Retinal pigment epithelial cell (primary cell): ENCODE measurements around the gene PLD3.
A peak's percentile ranks its signal among the peaks of the same experiment; 100 is the strongest.

Experiments
- DNase-seq: peaks from one replicate; pipeline ENCODE4 v3.0.0-alpha.2; 2010; ENCODE audit warnings: low read depth
- H3K4me3 ChIP-seq: 2 replicates; pipeline ENCODE4 v1.5.1; 2011; ENCODE audit warnings: mild to moderate bottlenecking, low read length, control low read depth, moderate library complexity
- CTCF ChIP-seq: conservative IDR thresholded peaks from 2 replicates; pipeline ENCODE4 v1.5.1; 2011; ENCODE audit warnings: low read depth, low read length, control low read depth, inconsistent platforms

PLD3 gene

DNA sequence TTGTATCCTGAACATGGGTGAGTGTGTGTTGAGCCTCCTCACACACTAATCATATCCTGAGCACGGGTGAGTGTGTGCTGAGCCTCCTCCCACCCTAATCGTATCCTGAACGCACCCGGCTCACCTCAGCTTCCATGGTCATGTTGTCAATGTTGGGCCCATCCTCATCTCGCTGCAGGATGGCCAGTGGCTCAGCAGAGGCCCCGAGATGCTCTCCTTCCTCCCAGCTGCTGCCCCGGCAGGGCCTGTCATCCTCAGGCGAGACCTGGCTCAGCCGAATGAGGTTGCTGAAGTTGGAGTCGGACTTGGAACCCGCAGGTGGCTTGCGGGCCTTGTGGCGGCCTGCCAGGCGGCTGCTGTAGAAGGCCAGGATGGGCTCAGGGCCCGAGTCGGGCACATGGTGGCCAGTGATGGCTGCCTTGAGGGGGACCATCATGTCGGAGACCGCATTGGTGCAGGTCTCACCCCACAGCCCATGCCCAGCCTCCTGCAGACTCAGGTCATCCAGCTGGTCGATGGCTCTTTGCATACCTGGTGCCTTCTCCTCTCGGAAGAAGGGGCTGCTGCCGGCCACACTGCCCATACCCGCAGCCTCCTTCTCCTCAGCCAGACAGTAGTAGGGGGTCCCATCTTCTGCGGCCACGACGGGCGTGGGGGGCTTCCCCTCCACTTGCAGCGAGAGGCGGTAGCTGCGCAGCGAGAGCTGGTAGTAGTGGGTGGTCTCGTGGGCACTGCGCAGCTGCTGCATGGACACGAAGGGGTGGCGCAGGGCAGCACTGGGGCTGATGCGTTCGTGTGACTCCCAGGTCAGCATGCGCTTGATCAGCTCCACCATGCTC lies 31.9 kb downstream of the PLD3 start:
- DNase-seq: no peak
- no peak for TF ChIP-seq CTCF
- no peak overlapping the region for H3K4me3 ChIP-seq

DNA sequence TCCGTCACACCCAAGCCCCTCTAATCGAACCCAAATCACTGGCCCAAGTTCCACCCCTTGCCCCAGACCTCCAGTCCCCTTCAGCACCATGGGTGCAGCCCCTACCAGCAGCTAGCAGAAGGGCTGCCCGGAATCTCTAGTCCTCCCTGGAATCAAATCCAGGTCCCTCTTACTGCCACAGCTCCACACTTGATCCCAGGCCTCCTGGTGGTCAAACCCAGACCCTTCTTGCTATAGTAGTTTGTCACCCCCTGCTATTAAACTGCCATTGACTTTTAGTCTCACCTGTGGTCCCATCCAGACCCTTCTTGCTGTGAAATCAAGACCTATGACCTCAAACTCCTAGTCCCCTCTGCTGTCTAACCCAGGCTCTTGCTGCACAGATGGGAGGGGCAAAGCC lies 32.8 kb downstream of the PLD3 start:
- H3K4me3 ChIP-seq: no peak overlapping the region
- DNase-seq: no peak
- TF ChIP-seq CTCF: peak; percentile 25

DNA sequence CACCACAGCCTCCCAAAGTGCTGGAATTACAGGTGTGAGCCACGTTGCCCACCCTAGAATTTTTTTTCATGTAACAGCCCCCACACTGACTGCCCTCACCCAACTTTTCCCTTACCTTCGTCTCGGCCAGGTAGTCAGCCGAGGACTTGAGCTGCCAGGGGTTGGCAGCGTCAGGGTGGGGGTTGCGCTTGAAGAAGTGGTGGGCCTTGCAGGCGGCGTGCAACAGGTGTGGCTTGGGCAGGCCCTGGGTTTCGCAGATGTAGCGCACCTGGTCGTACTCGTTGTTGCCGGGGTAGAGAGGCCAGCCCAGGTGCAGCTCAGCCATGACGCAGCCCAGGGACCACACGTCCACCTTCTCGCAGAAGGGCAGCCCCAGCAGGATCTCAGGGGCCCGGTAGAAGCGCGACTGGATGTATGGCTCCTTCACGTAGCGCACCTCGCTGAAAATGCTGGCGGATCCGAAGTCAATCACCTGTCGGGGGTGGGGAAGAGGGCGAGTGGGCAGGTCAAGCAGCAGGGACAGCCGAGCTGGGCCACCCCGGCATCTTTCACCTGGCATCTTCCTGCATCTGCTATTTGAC lies 35.3 kb downstream of the PLD3 start:
- H3K4me3 ChIP-seq: no peak overlapping the region
- DNase-seq: no peak
- no peak for TF ChIP-seq CTCF

DNA sequence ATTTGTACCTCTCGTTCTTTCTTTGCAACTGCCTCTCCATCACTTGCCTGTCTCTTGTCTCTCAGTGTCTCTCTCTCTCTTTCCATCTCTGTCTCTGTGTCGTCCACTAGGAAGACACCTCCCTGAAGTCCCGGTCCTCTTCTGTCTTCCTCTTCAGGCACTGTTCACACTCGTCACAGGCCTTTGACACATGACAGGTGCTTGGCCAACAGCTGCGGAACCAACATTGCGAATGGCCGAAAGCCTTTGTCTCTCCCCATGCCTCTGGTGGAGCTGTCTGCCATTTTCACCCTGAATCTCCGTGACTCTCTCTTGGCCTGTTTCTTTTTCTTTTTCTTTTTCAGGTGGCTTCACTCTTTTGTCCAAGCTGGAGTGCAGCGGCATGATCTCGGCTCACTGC lies 38.7 kb downstream of the PLD3 start:
- no peak for TF ChIP-seq CTCF
- no peak overlapping the region for H3K4me3 ChIP-seq
- DNase-seq: no peak

- DNase-seq: no peak
- no peak overlapping the region for H3K4me3 ChIP-seq
- TF ChIP-seq CTCF: no peak
Measured at GRCh38 chr19:40388481-40388880, 40.0 kb downstream of the PLD3 start.

- DNase-seq: no peak
- TF ChIP-seq CTCF: no peak
- no peak overlapping the region for H3K4me3 ChIP-seq
Measured at GRCh38 chr19:40389404-40390083, 41.0 kb downstream of the PLD3 start.
